T-cell (primary cell): ENCODE results near the gene FOXP2. TPM values are rescaled to one million over a fixed set of nuclear protein-coding genes. Genes with fewer than 3 reads are reported as not detected.
"Not testable (repeated sequence)": the region's sequence is repeated elsewhere in the genome, so short reads cannot be mapped to it uniquely, and the experiment has no call there.

Experiments used
- ATAC-seq, 4 experiments: fragments of 200-7000 bp in 3 of 4; fragments of 150-1000 bp in 1 of 4; cut with Tn5 transposase; replicated peaks in 1 of 4; 1 replicate in 3 of 4; 2 replicates in 1 of 4; pipeline ENCODE4 v1.10.0; 2021; ENCODE audit warnings: moderate library complexity in 3 of 4, mild to moderate bottlenecking in 2 of 4, moderate number of reproducible peaks in 1 of 4
- CTCF ChIA-PET, 2 donors: fragments of 300-600 bp; sonication (Branson Sonifier 250); formaldehyde crosslinking; loops; one replicate each; lab custom pipeline; 2022; ENCODE audit warnings: antibody characterized with exemption in 2 of 2; lab: Charles Lee
- POLR2A ChIA-PET, 2 donors: fragments of 300-600 bp; sonication (Branson Sonifier 250); formaldehyde crosslinking; loops; one replicate each; lab custom pipeline; 2022; ENCODE audit warnings: antibody characterized with exemption in 2 of 2; lab: Charles Lee
- DNase-seq, 35 experiments: peaks; one replicate each; pipeline versions ENCODE4 v3.0.0 to v3.0.0-alpha.2; 2013 to 2023
- H3K27ac ChIP-seq: one replicate; pipeline ENCODE4 v1.5.1; 2013; ENCODE audit warnings: low read length
- H3K27me3 ChIP-seq, 2 experiments: replicated peaks in 1 of 2; 1 replicate in 1 of 2; 2 replicates in 1 of 2; pipeline versions ENCODE4 v1.6.1 to v1.7.0; 2013; ENCODE audit warnings: low read length in 1 of 2, mixed read lengths in 1 of 2; ENCODE audit not compliant: control insufficient read depth in 2 of 2, insufficient read depth in 2 of 2; ENCODE audit errors: extremely low read depth in 1 of 2
- H3K36me3 ChIP-seq, 2 donors: 1 replicate in 1 of 2; 2 replicates in 1 of 2; pipeline versions ENCODE4 v1.6.1 to v1.7.0; 2013; ENCODE audit warnings: low read length in 1 of 2; ENCODE audit not compliant: control insufficient read depth in 2 of 2, insufficient read depth in 1 of 2; ENCODE audit errors: extremely low read depth in 1 of 2
- H3K4me1 ChIP-seq, 2 experiments: 1 replicate in 1 of 2; 2 replicates in 1 of 2; pipeline versions ENCODE4 v1.6.1 to v1.7.0; 2013; ENCODE audit warnings: low read length in 2 of 2, mixed read lengths in 1 of 2; ENCODE audit not compliant: insufficient read depth in 2 of 2, control insufficient read depth in 1 of 2; ENCODE audit errors: extremely low read depth in 1 of 2
- H3K4me3 ChIP-seq, 2 donors: 1 replicate in 1 of 2; 2 replicates in 1 of 2; pipeline versions ENCODE4 v1.5.1 to v1.7.0; 2013; ENCODE audit warnings: mild to moderate bottlenecking in 2 of 2, low read length in 1 of 2, moderate library complexity in 1 of 2; ENCODE audit not compliant: control insufficient read depth in 1 of 2; ENCODE audit errors: extremely low read depth in 1 of 2
- H3K9me3 ChIP-seq: 2 replicates; pipeline ENCODE4 v1.7.0; 2013
- H3K27ac Mint-ChIP-seq, 2 donors: one replicate each; pipeline ENCODE4 v1.8.0; 2020 to 2021; ENCODE audit warnings: mild to moderate bottlenecking in 2 of 2, mixed read lengths in 2 of 2
- H3K27me3 Mint-ChIP-seq, 2 donors: one replicate each; pipeline ENCODE4 v1.8.0; 2021 to 2022; ENCODE audit warnings: mixed read lengths in 2 of 2
- H3K36me3 Mint-ChIP-seq: one replicate; pipeline ENCODE4 v1.8.0; 2021; ENCODE audit warnings: mixed read lengths
- H3K4me1 Mint-ChIP-seq, 3 donors: one replicate each; pipeline ENCODE4 v1.8.0; 2020 to 2022; ENCODE audit warnings: mixed read lengths in 3 of 3, mild to moderate bottlenecking in 1 of 3
- H3K4me3 Mint-ChIP-seq, 3 donors: one replicate each; pipeline ENCODE4 v1.8.0; 2020 to 2022; ENCODE audit warnings: mild to moderate bottlenecking in 3 of 3, mixed read lengths in 3 of 3, moderate library complexity in 3 of 3
- H3K9me3 Mint-ChIP-seq, 3 donors: one replicate each; pipeline ENCODE4 v1.8.0; 2020 to 2022; ENCODE audit warnings: mixed read lengths in 3 of 3
- WGBS: methylation state at CpG from one replicate; pipeline ENCODE4 v1.1.5; 2013; ENCODE audit warnings: missing lambda C conversion rate; ENCODE audit not compliant: insufficient coverage; 5-methylcytosine and 5-hydroxymethylcytosine counted together
- total RNA-seq, 35 experiments: library from RNA in 6 of 35; stranded (reverse) in 6 of 35; fragments of 120-200 nt in 1 of 35; gene quantifications; one replicate each; pipeline versions ENCODE4 v1.2.1 to v1.2.4 and lab custom pipeline; 2013 to 2026

Gene FOXP2
- total RNA-seq, 5 donors from 2014 or later (not counting 1 experiment from before 2014, with no cell fraction given), result 0.19 TPM; not detected in 4

DNA sequence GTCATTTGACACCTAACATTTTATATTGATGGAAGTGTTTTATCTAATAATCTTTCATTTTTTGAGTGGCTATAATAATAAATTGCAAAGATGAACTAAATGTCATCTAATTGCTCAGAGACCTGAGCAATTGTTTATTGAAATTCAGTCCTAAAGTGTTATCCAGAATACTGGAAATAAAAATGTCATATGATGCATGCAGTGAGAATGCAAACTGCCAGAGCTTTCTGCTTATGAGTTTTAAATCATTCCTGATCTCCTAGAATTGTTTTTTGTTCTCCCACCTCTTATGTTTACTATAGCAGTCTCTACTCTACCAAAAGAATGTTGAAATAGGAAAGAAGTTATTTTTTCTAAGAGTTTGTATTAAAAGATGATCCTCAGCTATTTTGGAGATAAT is 116.7 kb downstream of the FOXP2 start:
- no peak overlapping the region for H3K4me3 ChIP-seq
- ChIA-PET CTCF (no interaction called here), POLR2A (no interaction called here)
- H3K4me3 Mint-ChIP-seq, result no peak overlapping the region
- no peaks in the 10 kb centered on the region for H3K36me3 ChIP-seq
- H3K27me3 ChIP-seq, result no peaks in the 10 kb centered on the region
- no peaks in the 10 kb centered on the region for H3K36me3 Mint-ChIP-seq
- H3K4me1 Mint-ChIP-seq, result no peaks in the 10 kb centered on the region
- no peak overlapping the region for H3K27ac Mint-ChIP-seq
- no peaks in the 10 kb centered on the region for H3K9me3 Mint-ChIP-seq
- ATAC-seq, result no peak
- no peaks in the 10 kb centered on the region for H3K9me3 ChIP-seq
- no peak for DNase-seq
- no peaks in the 10 kb centered on the region for H3K27me3 Mint-ChIP-seq
- H3K27ac ChIP-seq, result no peak overlapping the region
- H3K4me1 ChIP-seq, result no peaks in the 10 kb centered on the region

- CTCF ChIA-PET, result interaction anchor here in 1 of 2 donors (0.6 kb wide), 1 partner anchor 332 kb away, joined by 3 read pairs; no protein-coding TSS in a partner anchor
- Mint-ChIP-seq H3K9me3 (no peaks in the 10 kb centered on the region), H3K36me3 (no peaks in the 10 kb centered on the region), H3K27me3 (no peaks in the 10 kb centered on the region), H3K4me1 (no peaks in the 10 kb centered on the region), H3K27ac (no peak overlapping the region), H3K4me3 (no peak overlapping the region)
- Histone ChIP-seq H3K27ac (no peak overlapping the region), H3K36me3 (no peaks in the 10 kb centered on the region), H3K4me3 (no peak overlapping the region), H3K27me3 (no peaks in the 10 kb centered on the region), H3K4me1 (no peaks in the 10 kb centered on the region), H3K9me3 (no peaks in the 10 kb centered on the region)
- ATAC-seq, result no peak
- WGBS, result 72% methylated on average over 3 of the region's 3 CpGs
- DNase-seq, result no peak
- POLR2A ChIA-PET, result no interaction called here
These were observed 118.5 kb downstream of the FOXP2 start for GRCh38 chr7:114533131-114533530.

- H3K27me3 ChIP-seq, result no peaks in the 10 kb centered on the region
- WGBS, result 50% methylated on average over 1 of the region's 2 CpGs
- POLR2A ChIA-PET, result no interaction called here
- no peaks in the 10 kb centered on the region for H3K9me3 Mint-ChIP-seq
- CTCF ChIA-PET, result no interaction called here
- H3K27ac Mint-ChIP-seq, result no peak overlapping the region
- H3K4me1 Mint-ChIP-seq, result no peaks in the 10 kb centered on the region
- ATAC-seq, result no peak
- H3K4me1 ChIP-seq, result no peaks in the 10 kb centered on the region
- no peak overlapping the region for H3K4me3 Mint-ChIP-seq
- H3K4me3 ChIP-seq, result no peak overlapping the region
- H3K9me3 ChIP-seq, result no peaks in the 10 kb centered on the region
- no peaks in the 10 kb centered on the region for H3K36me3 Mint-ChIP-seq
- no peaks in the 10 kb centered on the region for H3K36me3 ChIP-seq
- H3K27me3 Mint-ChIP-seq, result no peaks in the 10 kb centered on the region
- DNase-seq, result no peak
- H3K27ac ChIP-seq, result no peak overlapping the region
These were observed 120.3 kb downstream of the FOXP2 start for GRCh38 chr7:114534953-114535352.

GRCh38 chr7:114539575-114539974 is 125.0 kb downstream of the FOXP2 start:
- Mint-ChIP-seq H3K4me1 (no peaks in the 10 kb centered on the region), H3K27me3 (peaks cover 0 to 3% of the 10 kb centered on the region in 2 donors), H3K36me3 (no peaks in the 10 kb centered on the region), H3K4me3 (no peak overlapping the region), H3K9me3 (no peaks in the 10 kb centered on the region), H3K27ac (no peak overlapping the region)
- Histone ChIP-seq H3K4me1 (no peaks in the 10 kb centered on the region), H3K4me3 (no peak overlapping the region), H3K36me3 (no peaks in the 10 kb centered on the region), H3K9me3 (no peaks in the 10 kb centered on the region), H3K27ac (no peak overlapping the region), H3K27me3 (no peaks in the 10 kb centered on the region)
- CTCF ChIA-PET, result no interaction called here
- ATAC-seq (no peak), DNase-seq (no peak)
- POLR2A ChIA-PET, result no interaction called here

DNA sequence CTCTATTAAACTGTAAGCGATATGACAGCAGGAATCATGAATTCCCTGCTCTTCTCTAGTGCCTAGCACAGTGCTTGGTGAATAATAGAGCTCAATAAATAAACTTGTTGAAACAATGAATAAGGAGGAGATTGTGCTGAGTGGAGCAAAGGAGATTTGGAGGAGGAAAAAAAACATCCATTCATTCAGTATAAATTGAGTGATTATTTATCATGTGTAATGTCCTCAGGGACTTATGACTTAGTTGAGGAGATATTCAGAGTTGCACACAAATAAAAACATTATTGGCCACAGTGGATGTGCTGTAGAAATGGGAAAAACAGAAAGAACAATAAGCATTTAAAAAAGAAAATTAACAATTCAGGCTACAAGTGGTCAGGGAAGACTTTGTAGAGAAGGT is 125.7 kb downstream of the FOXP2 start:
- no peak for ATAC-seq
- H3K27ac Mint-ChIP-seq, result no peak overlapping the region

DNA sequence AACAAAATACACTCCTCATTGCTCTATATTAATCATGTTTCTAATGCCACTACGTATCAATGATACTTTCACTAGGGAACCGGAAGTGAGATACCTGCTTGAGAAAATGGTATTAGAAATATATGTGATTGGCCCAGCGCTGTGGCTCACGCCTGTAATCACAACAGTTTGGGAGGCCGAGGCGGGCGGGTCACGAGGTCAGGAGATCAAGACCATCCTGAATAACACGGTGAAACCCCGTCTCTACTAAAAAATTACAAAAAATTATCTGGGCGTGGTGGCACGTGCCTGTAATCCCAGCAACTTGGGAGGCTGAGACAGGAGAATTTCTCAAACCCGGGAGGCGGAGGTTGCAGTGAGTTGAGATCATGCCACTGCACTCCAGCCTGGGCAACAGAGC is 132.7 kb downstream of the FOXP2 start:
- CTCF ChIA-PET, H3K36me3 Mint-ChIP-seq, ATAC-seq, H3K27me3 Mint-ChIP-seq, H3K9me3 ChIP-seq, H3K4me1 Mint-ChIP-seq, H3K27ac ChIP-seq, H3K4me3 Mint-ChIP-seq, H3K27ac Mint-ChIP-seq, H3K4me3 ChIP-seq, POLR2A ChIA-PET, H3K27me3 ChIP-seq, H3K36me3 ChIP-seq, H3K4me1 ChIP-seq, H3K9me3 Mint-ChIP-seq, DNase-seq: not testable (repeated sequence)
- 80% methylated on average over 7 of the region's 14 CpGs for WGBS

More for the DNA sequence above, 125.7 kb downstream of the FOXP2 start:
- no peak overlapping the region for H3K4me3 ChIP-seq
- POLR2A ChIA-PET, result no interaction called here
- WGBS, result no CpG with 5 or more reads among the region's 1 CpG
- no peaks in the 10 kb centered on the region for H3K9me3 ChIP-seq
- CTCF ChIA-PET, result no interaction called here
- H3K36me3 Mint-ChIP-seq, result no peaks in the 10 kb centered on the region
- no peak overlapping the region for H3K27ac ChIP-seq
- H3K4me1 ChIP-seq, result no peaks in the 10 kb centered on the region
- H3K9me3 Mint-ChIP-seq, result no peaks in the 10 kb centered on the region
- no peaks in the 10 kb centered on the region for H3K4me1 Mint-ChIP-seq
- no peaks in the 10 kb centered on the region for H3K36me3 ChIP-seq
- peaks cover 0 to 3% of the 10 kb centered on the region in 2 donors for H3K27me3 Mint-ChIP-seq
- H3K4me3 Mint-ChIP-seq, result no peak overlapping the region
- DNase-seq, result no peak
- H3K27me3 ChIP-seq, result no peaks in the 10 kb centered on the region
